Suprapubic skin (tissue), 4 donors: ENCODE results near the gene P2RY12. TPM values are rescaled to one million over a fixed set of nuclear protein-coding genes. Genes with fewer than 3 reads are reported as not detected.

Source experiments
- DNase-seq, 2 donors: peaks; one replicate each; pipeline ENCODE4 v3.0.0-alpha.2; 2019; ENCODE audit warnings: low spot score in 2 of 2
- H3K27ac ChIP-seq: fragments of 200-600 bp; sonication (generic); one replicate; pipeline ENCODE4 v1.5.1; 2019
- H3K27me3 ChIP-seq: fragments of 200-600 bp; sonication (generic); one replicate; pipeline ENCODE4 v1.5.1; 2019
- H3K36me3 ChIP-seq: fragments of 200-600 bp; sonication (generic); one replicate; pipeline ENCODE4 v1.5.1; 2019
- H3K4me1 ChIP-seq: fragments of 200-600 bp; sonication (generic); one replicate; pipeline ENCODE4 v1.5.1; 2019
- H3K4me3 ChIP-seq: fragments of 200-600 bp; sonication (generic); one replicate; pipeline ENCODE4 v1.5.1; 2019; ENCODE audit warnings: mild to moderate bottlenecking
- H3K9me3 ChIP-seq: fragments of 200-600 bp; sonication (generic); one replicate; pipeline ENCODE4 v1.5.1; 2019
- EP300 ChIP-seq: sonication (generic); formaldehyde crosslinking; IDR thresholded peaks from one replicate; pipeline ENCODE4 v1.6.1; 2017; ENCODE audit warnings: antibody characterized with exemption
- POLR2A ChIP-seq, 2 donors: fragments of 450-650 bp; IDR thresholded peaks; one replicate each; pipeline ENCODE4 v1.6.1; 2017; ENCODE audit warnings: antibody characterized with exemption in 2 of 2, mild to moderate bottlenecking in 2 of 2, moderate library complexity in 2 of 2
- POLR2AphosphoS5 ChIP-seq, 3 donors: sonication (generic); formaldehyde crosslinking; IDR thresholded peaks; one replicate each; pipeline ENCODE4 v1.6.1; 2017; ENCODE audit warnings: antibody characterized with exemption in 3 of 3
- WGBS: methylation state at CpG from one replicate; pipeline ENCODE4 v1.1.5; 2018; 5-methylcytosine and 5-hydroxymethylcytosine counted together
- total RNA-seq, 4 donors: library from RNA; depleted of rRNA; stranded (reverse); fragments of >200 nt; gene quantifications; one replicate each; pipeline ENCODE4 v1.1.0, GENCODE V29; 2016
- TF ChIP-seq, protein P1 (sequence below), 2 donors: fragments of 200-600 bp in 1 of 2; fragments of 450-650 bp in 1 of 2; sonication (generic) in 1 of 2; IDR thresholded peaks; one replicate each; pipeline ENCODE4 v1.5.1; 2016 to 2019; ENCODE audit warnings: antibody characterized with exemption in 2 of 2, mild to moderate bottlenecking in 1 of 2, moderate library complexity in 1 of 2

Gene P2RY12
- 1 to 10 TPM in 1 of 4 donors, not detected in 3; 1.2 TPM for total RNA-seq

GRCh38 chr3:151384741-151385174 is at the start of gene P2RY12:
TSS of gene P2RY12 (minus strand) at chr3:151384753. CDS start at chr3:151338845, 45,908 bp downstream.
- Histone ChIP-seq H3K27me3 (no peaks in the 10 kb centered on the region), H3K27ac (no peak within 1 kb of the TSS), H3K36me3 (no peaks in the 10 kb centered on the region), H3K9me3 (no peaks in the 10 kb centered on the region), H3K4me3 (peak within 1 kb of the TSS; percentile 24), H3K4me1 (peaks cover 24% of the 10 kb centered on the region)
- TF ChIP-seq EP300: no peak
- 78% methylated on average over 4 of the region's 4 CpGs for WGBS
- DNase-seq: no peak

DNA sequence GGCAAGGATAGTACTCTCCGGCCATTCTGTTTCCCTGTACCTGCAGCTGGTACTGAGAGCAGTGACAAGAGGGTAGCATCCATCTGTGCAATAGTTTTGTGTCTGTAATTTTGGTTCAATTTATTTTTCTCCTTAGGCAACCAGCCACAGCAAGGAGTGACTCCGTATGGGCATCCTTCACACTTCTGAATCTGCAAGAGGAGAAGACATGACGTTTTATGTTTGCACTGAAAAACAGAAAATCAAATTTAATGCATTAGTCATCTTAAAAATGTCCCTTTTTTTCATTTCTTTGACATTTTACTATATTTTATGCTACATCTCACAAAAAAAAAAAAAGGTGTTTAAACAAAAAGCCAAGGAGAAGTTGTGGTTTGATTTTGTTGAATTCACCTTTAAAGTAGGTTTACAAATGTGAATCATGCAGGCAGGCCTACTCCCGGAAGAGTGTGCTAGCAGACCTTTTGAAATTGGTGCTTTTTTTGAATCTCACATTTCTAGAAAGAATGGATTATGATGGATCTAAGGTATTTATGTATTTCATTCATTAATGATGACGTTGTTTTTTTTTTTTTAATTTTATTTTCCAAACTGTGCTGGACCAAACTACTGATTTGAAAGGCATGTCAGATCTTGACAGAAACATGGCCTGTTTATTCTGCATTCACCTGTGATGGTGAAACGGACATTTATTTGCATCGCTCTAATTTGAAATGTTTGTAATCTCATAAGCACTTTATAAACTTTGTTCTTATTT is 48.2 kb upstream of the P2RY12 start:
- 82% methylated on average over 7 of the region's 7 CpGs for WGBS

GRCh38 chr3:151431940-151432339 is 47.4 kb upstream of the P2RY12 start:
- Histone ChIP-seq H3K27ac (no peak overlapping the region), H3K36me3 (no peaks in the 10 kb centered on the region), H3K4me1 (peaks cover 6% of the 10 kb centered on the region), H3K9me3 (no peaks in the 10 kb centered on the region), H3K27me3 (no peaks in the 10 kb centered on the region), H3K4me3 (no peak overlapping the region)
- DNase-seq: no peak
- WGBS: 87% methylated on average over 3 of the region's 3 CpGs
- TF ChIP-seq POLR2AphosphoS5 (IDR thresholded peaks at IDR 0.05) (no peak), POLR2A (IDR thresholded peaks at IDR 0.05) (no peak), EP300 (no peak)
- TF ChIP-seq, protein P1, sequence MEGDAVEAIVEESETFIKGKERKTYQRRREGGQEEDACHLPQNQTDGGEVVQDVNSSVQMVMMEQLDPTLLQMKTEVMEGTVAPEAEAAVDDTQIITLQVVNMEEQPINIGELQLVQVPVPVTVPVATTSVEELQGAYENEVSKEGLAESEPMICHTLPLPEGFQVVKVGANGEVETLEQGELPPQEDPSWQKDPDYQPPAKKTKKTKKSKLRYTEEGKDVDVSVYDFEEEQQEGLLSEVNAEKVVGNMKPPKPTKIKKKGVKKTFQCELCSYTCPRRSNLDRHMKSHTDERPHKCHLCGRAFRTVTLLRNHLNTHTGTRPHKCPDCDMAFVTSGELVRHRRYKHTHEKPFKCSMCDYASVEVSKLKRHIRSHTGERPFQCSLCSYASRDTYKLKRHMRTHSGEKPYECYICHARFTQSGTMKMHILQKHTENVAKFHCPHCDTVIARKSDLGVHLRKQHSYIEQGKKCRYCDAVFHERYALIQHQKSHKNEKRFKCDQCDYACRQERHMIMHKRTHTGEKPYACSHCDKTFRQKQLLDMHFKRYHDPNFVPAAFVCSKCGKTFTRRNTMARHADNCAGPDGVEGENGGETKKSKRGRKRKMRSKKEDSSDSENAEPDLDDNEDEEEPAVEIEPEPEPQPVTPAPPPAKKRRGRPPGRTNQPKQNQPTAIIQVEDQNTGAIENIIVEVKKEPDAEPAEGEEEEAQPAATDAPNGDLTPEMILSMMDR (IDR thresholded peaks at IDR 0.05): no peak

More for the DNA sequence above, 48.2 kb upstream of the P2RY12 start:
- Histone ChIP-seq H3K27me3 (no peaks in the 10 kb centered on the region), H3K9me3 (no peaks in the 10 kb centered on the region), H3K27ac (no peak overlapping the region), H3K36me3 (no peaks in the 10 kb centered on the region), H3K4me3 (no peak overlapping the region), H3K4me1 (peaks cover 6% of the 10 kb centered on the region)
- TF ChIP-seq EP300: no peak
- no peak for TF ChIP-seq POLR2A (IDR thresholded peaks at IDR 0.05)
- TF ChIP-seq POLR2AphosphoS5 (IDR thresholded peaks at IDR 0.05): no peak
- TF ChIP-seq, protein P1 (IDR thresholded peaks at IDR 0.05): no peak
- DNase-seq: no peak

DNA sequence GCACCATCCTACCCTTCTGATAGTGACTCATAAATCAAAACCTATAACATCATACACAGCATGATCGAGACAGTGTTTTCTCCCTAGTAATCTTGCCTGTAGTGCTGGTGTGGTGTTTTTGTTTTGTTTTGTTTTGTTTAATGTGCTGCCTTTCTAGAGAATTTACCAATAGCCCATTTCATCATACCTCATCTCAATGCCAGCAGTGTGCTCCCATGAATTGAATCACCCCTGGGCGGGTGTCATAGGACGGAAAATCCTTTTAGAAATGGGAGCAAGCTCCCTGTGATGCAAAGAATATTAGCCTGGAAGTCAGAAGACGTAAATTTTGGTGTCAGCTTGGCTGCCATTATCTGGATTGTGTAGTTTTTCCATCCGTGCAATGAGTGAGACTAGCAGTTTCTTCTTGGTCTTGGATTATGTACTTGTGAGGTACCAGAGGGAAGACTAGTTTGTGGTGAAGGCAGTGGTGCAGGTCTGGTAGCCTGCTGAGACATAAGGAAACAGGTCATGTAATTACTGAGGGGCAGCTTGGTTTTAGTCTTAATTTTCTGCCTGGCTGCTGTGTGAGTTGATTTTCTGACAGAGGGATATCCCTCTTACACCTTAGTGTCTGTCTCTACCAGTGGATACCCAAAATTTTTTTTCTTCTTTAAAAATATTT is 46.4 kb upstream of the P2RY12 start:
- TF ChIP-seq, protein P1 (IDR thresholded peaks at IDR 0.05): no peak
- TF ChIP-seq POLR2A (IDR thresholded peaks at IDR 0.05) (no peak), EP300 (no peak), POLR2AphosphoS5 (IDR thresholded peaks at IDR 0.05) (no peak)
- no peaks in the 10 kb centered on the region for H3K9me3 ChIP-seq
- H3K36me3 ChIP-seq: no peaks in the 10 kb centered on the region
- no peak overlapping the region for H3K4me3 ChIP-seq
- H3K4me1 ChIP-seq: peaks cover 6% of the 10 kb centered on the region
- H3K27ac ChIP-seq: peak overlapping the region; percentile 52
- no peak for DNase-seq
- 75% methylated on average over 5 of the region's 5 CpGs for WGBS
- H3K27me3 ChIP-seq: no peaks in the 10 kb centered on the region

DNA sequence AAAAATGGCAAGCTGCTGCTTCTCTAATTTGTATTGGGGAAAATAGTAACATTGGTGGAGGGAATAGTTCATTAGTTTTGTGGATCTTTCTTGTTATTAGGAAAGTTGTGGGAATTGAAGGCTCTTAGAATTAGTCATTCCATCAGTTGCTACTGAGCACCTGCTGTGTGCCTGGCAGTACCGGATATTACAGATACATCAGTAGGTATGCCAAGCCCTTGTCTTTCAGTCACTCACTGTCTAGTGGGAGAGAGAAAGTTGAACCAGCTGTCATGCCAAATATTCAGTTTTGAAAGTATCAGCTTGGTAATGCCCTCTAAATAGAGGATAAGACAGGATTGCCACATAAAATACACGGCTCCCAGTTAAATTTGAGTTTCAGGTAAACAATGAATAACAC is 43.8 kb upstream of the P2RY12 start:
- Histone ChIP-seq H3K4me1 (no peaks in the 10 kb centered on the region), H3K4me3 (no peak overlapping the region), H3K27ac (no peak overlapping the region), H3K9me3 (no peaks in the 10 kb centered on the region), H3K27me3 (no peaks in the 10 kb centered on the region), H3K36me3 (no peaks in the 10 kb centered on the region)
- WGBS: 81% methylated on average over 2 of the region's 2 CpGs
- DNase-seq: no peak
- TF ChIP-seq EP300 (no peak), POLR2AphosphoS5 (IDR thresholded peaks at IDR 0.05) (no peak), POLR2A (IDR thresholded peaks at IDR 0.05) (no peak)
- TF ChIP-seq, protein P1 (IDR thresholded peaks at IDR 0.05): no peak
